Muscle layer of colon (tissue), 2 donors: ENCODE results near the gene REM2.

Source experiments
- H3K27ac ChIP-seq: one replicate; pipeline ENCODE4 v1.7.0; 2013; ENCODE audit warnings: low read depth, mild to moderate bottlenecking, low read length, moderate library complexity
- H3K27me3 ChIP-seq, 2 donors: one replicate each; pipeline ENCODE4 v1.7.0; 2013; ENCODE audit warnings: low read length in 2 of 2, mild to moderate bottlenecking in 2 of 2; ENCODE audit not compliant: insufficient read depth in 2 of 2, control insufficient read depth in 1 of 2
- H3K36me3 ChIP-seq: one replicate; pipeline ENCODE4 v1.7.0; 2013; ENCODE audit warnings: mild to moderate bottlenecking, low read length; ENCODE audit not compliant: insufficient read depth
- H3K4me1 ChIP-seq: one replicate; pipeline ENCODE4 v1.7.0; 2013; ENCODE audit warnings: mild to moderate bottlenecking, low read length; ENCODE audit not compliant: insufficient read depth
- H3K4me3 ChIP-seq, 2 donors: one replicate each; pipeline ENCODE4 v1.7.0; 2013; ENCODE audit warnings: low read length in 2 of 2, low read depth in 1 of 2, mild to moderate bottlenecking in 1 of 2, moderate library complexity in 1 of 2
- H3K9ac ChIP-seq: one replicate; pipeline ENCODE4 v1.7.0; 2013; ENCODE audit warnings: low read length
- H3K9me3 ChIP-seq: one replicate; pipeline ENCODE4 v1.7.0; 2013; ENCODE audit warnings: mild to moderate bottlenecking, low read length
- donor health status: abdominal sarcoma.
- donor health status: Adenocarcinoma of cecum.

Gene REM2

GRCh38 chr14:22842211-22843122 lies 40.6 kb upstream of the REM2 start:
- Histone ChIP-seq H3K27ac (no peak overlapping the region), H3K4me1 (peaks cover 65% of the 10 kb centered on the region), H3K9ac (no peak overlapping the region), H3K27me3 (no peaks in the 10 kb centered on the region), H3K4me3 (no peak overlapping the region), H3K36me3 (peaks cover 64% of the 10 kb centered on the region), H3K9me3 (no peaks in the 10 kb centered on the region)

- H3K36me3 ChIP-seq = peaks cover 64% of the 10 kb centered on the region
- H3K4me3 ChIP-seq = no peak overlapping the region
- no peaks in the 10 kb centered on the region for H3K9me3 ChIP-seq
- no peak overlapping the region for H3K9ac ChIP-seq
- no peak overlapping the region for H3K27ac ChIP-seq
- H3K27me3 ChIP-seq = no peaks in the 10 kb centered on the region
- peaks cover 73% of the 10 kb centered on the region for H3K4me1 ChIP-seq
Measured at GRCh38 chr14:22843123-22843925, 39.7 kb upstream of the REM2 start.

GRCh38 chr14:22844221-22845102 lies 38.6 kb upstream of the REM2 start:
- H3K36me3 ChIP-seq = peaks cover 61% of the 10 kb centered on the region
- H3K9ac ChIP-seq = no peak overlapping the region
- H3K4me3 ChIP-seq = no peak overlapping the region
- no peaks in the 10 kb centered on the region for H3K9me3 ChIP-seq
- H3K27ac ChIP-seq = no peak overlapping the region
- H3K27me3 ChIP-seq = no peaks in the 10 kb centered on the region
- H3K4me1 ChIP-seq = peaks cover 74% of the 10 kb centered on the region

GRCh38 chr14:22845103-22845394 lies 38.0 kb upstream of the REM2 start:
- H3K9ac ChIP-seq = no peak overlapping the region
- H3K36me3 ChIP-seq = peaks cover 59% of the 10 kb centered on the region
- peaks cover 77% of the 10 kb centered on the region for H3K4me1 ChIP-seq
- no peaks in the 10 kb centered on the region for H3K9me3 ChIP-seq
- no peaks in the 10 kb centered on the region for H3K27me3 ChIP-seq
- no peak overlapping the region for H3K27ac ChIP-seq
- no peak overlapping the region for H3K4me3 ChIP-seq

- Histone ChIP-seq H3K27me3 (no peaks in the 10 kb centered on the region), H3K9me3 (no peaks in the 10 kb centered on the region), H3K9ac (peak overlapping the region; percentile 47), H3K27ac (peak overlapping the region; percentile 1), H3K36me3 (peaks cover 56% of the 10 kb centered on the region), H3K4me1 (peaks cover 84% of the 10 kb centered on the region), H3K4me3 (no peak overlapping the region)
Measured at GRCh38 chr14:22845821-22846625, 37.0 kb upstream of the REM2 start.

- no peaks in the 10 kb centered on the region for H3K9me3 ChIP-seq
- peak overlapping the region; percentile 35 for H3K27ac ChIP-seq
- H3K36me3 ChIP-seq = peaks cover 48% of the 10 kb centered on the region
- peaks cover 84% of the 10 kb centered on the region for H3K4me1 ChIP-seq
- H3K9ac ChIP-seq = peak overlapping the region; percentile 47
- H3K4me3 ChIP-seq = no peak overlapping the region
- no peaks in the 10 kb centered on the region for H3K27me3 ChIP-seq
Measured at GRCh38 chr14:22846811-22847307, 36.2 kb upstream of the REM2 start.

- no peaks in the 10 kb centered on the region for H3K9me3 ChIP-seq
- H3K27me3 ChIP-seq = no peaks in the 10 kb centered on the region
- peak overlapping the region; percentile 80 for H3K27ac ChIP-seq
- H3K9ac ChIP-seq = peak overlapping the region; percentile 75
- peaks cover 79% of the 10 kb centered on the region for H3K4me1 ChIP-seq
- peak overlapping the region; percentile 10 to 53 for H3K4me3 ChIP-seq
- peaks cover 38% of the 10 kb centered on the region for H3K36me3 ChIP-seq
Measured at GRCh38 chr14:22847661-22848341, 35.2 kb upstream of the REM2 start.

GRCh38 chr14:22848351-22849164 lies 34.5 kb upstream of the REM2 start:
- Histone ChIP-seq H3K9ac (peak overlapping the region; percentile 75), H3K27ac (peak overlapping the region; percentile 80), H3K27me3 (no peaks in the 10 kb centered on the region), H3K36me3 (peaks cover 31% of the 10 kb centered on the region), H3K4me3 (peak overlapping the region; percentile 10 to 53), H3K9me3 (no peaks in the 10 kb centered on the region), H3K4me1 (peaks cover 78% of the 10 kb centered on the region)

- Histone ChIP-seq H3K9ac (peak overlapping the region; percentile 50), H3K4me3 (peak overlapping the region in 1 of 2 donors; percentile 33), H3K27me3 (no peaks in the 10 kb centered on the region), H3K4me1 (peaks cover 76% of the 10 kb centered on the region), H3K36me3 (peaks cover 26% of the 10 kb centered on the region), H3K9me3 (no peaks in the 10 kb centered on the region), H3K27ac (peak overlapping the region; percentile 80)
Measured at GRCh38 chr14:22849212-22849819, 33.7 kb upstream of the REM2 start.
